Ishikawa (cell line): Measurements from ENCODE around the gene PYCR2.

Source experiments
- CEBPB ChIP-seq: IDR thresholded peaks from 2 replicates; pipeline ENCODE4 v1.6.1; 2012
- CREB1 ChIP-seq: IDR thresholded peaks from 2 replicates; pipeline ENCODE4 v1.6.1; 2012; ENCODE audit warnings: low read depth
- EGR1 ChIP-seq: IDR thresholded peaks from 2 replicates; pipeline ENCODE4 v1.6.1; 2012
- EP300 ChIP-seq: IDR thresholded peaks from 2 replicates; pipeline ENCODE4 v1.6.1; 2012; ENCODE audit warnings: borderline replicate concordance
- FOXM1 ChIP-seq: IDR thresholded peaks from 2 replicates; pipeline ENCODE4 v1.6.1; 2012; ENCODE audit warnings: low read depth, borderline replicate concordance
- NFIC ChIP-seq: IDR thresholded peaks from 2 replicates; pipeline ENCODE4 v1.6.1; 2012
- RAD21 ChIP-seq: IDR thresholded peaks from 2 replicates; pipeline ENCODE4 v1.6.1; 2012; ENCODE audit warnings: low read depth
- TAF1 ChIP-seq: IDR thresholded peaks from 2 replicates; pipeline ENCODE4 v1.6.1; 2012; ENCODE audit warnings: low read depth, mild to moderate bottlenecking
- TCF12 ChIP-seq: IDR thresholded peaks from 2 replicates; pipeline ENCODE4 v1.6.1; 2012; ENCODE audit warnings: low read depth
- TEAD4 ChIP-seq: IDR thresholded peaks from 2 replicates; pipeline ENCODE4 v1.6.1; 2012
- YY1 ChIP-seq: IDR thresholded peaks from 2 replicates; pipeline ENCODE4 v1.6.1; 2012; ENCODE audit warnings: low read depth
- ZBTB7A ChIP-seq: IDR thresholded peaks from 2 replicates; pipeline ENCODE4 v1.6.1; 2012; ENCODE audit warnings: low read depth
- TF ChIP-seq, protein P1 (sequence below): IDR thresholded peaks from 2 replicates; pipeline ENCODE4 v1.6.1; 2012; ENCODE audit warnings: low read depth, mild to moderate bottlenecking

PYCR2 gene

DNA sequence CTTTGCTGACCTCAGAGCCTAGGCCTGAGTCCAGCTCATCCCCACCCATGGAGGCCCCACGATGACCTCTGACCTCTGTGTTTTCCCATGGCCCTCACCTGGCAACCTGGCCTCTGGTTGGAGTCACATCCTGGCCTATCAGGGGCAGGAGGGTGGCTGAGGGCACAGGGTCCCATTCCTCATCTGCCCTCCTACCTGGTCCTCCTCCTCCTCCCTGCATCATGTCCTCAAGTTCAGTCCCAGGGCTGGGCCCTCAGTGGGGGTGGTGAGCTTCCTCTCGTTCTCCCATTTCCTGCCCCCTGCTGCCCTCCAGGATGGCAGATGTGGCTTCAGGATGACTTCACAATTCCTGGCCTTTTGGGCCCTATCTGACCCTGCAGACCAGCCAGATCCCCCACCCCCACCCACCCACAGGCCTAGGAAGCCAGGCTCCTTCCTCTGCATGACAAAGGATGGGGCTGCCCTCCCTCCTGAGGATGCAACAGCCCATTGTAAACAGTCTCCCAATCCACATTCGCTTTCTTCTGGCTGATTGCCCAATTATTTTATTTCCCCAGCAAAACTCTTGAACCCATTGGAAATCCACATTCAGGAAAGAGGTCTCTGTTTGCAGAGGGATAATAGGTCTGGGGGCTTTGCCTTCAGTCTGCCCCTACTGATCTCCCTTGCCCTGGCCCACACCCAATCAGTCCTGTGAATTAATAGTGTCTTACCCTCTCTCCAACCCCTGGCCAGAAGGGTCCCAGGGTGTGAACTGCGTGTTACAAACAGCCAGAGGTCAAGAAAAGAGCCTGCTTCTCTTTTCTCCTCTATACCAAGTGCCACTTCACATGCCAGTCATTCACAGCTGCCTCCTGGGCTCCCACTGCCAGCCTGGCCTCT is 24.8 kb downstream of the PYCR2 start:
- no peak for TF ChIP-seq EGR1
- no peak for TF ChIP-seq RAD21
- no peak for TF ChIP-seq CEBPB
- TF ChIP-seq, protein P1, sequence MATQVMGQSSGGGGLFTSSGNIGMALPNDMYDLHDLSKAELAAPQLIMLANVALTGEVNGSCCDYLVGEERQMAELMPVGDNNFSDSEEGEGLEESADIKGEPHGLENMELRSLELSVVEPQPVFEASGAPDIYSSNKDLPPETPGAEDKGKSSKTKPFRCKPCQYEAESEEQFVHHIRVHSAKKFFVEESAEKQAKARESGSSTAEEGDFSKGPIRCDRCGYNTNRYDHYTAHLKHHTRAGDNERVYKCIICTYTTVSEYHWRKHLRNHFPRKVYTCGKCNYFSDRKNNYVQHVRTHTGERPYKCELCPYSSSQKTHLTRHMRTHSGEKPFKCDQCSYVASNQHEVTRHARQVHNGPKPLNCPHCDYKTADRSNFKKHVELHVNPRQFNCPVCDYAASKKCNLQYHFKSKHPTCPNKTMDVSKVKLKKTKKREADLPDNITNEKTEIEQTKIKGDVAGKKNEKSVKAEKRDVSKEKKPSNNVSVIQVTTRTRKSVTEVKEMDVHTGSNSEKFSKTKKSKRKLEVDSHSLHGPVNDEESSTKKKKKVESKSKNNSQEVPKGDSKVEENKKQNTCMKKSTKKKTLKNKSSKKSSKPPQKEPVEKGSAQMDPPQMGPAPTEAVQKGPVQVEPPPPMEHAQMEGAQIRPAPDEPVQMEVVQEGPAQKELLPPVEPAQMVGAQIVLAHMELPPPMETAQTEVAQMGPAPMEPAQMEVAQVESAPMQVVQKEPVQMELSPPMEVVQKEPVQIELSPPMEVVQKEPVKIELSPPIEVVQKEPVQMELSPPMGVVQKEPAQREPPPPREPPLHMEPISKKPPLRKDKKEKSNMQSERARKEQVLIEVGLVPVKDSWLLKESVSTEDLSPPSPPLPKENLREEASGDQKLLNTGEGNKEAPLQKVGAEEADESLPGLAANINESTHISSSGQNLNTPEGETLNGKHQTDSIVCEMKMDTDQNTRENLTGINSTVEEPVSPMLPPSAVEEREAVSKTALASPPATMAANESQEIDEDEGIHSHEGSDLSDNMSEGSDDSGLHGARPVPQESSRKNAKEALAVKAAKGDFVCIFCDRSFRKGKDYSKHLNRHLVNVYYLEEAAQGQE: no peak
- TF ChIP-seq TCF12: no peak
- TF ChIP-seq NFIC: no peak

DNA sequence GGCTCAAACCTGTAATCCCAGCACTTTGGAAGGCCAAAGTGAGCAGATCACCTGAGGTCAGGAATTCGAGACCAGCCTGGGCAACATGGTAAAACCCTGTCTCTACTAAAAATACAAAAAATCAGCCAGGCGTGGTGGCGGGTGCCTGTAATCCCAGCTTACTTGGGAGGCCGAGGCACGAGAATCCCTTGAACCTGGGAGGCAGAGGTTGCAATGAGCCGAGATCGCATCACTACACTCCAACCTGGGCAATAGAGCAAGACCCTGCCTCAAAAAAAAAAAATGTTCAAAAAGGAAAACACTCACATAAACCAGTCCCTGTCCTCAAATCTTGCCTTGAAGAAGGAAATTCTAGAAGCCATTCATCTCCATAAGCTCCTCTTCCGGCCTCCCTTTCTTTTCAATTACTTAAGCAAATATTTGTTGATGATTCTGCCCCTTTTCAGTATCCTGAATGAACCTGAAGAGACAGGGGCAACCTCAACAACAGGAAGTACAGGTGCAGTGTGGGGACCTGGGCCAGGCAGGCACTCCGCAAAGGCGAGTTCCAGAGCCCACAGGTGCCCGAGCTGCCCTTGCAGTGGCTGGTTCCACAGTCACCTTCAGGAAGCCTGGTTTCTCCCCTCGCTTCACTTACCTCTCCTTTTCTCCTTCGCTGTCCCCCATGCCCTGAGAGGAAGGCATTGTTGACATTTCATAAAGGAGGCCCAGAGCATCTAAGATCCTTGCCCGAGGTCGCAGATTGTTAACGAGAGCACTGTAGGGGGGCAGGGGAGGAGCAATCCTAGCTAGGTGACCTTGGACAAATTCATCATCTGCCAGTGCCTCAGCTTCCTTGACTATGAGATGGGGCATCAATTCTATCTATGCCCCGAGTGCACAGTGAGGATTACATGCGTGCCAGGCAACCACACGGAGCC is 26.2 kb downstream of the PYCR2 start:
- TF ChIP-seq TCF12: no peak
- no peak for TF ChIP-seq RAD21
- TF ChIP-seq YY1: no peak
- TF ChIP-seq, protein P1: no peak
- no peak for TF ChIP-seq ZBTB7A
- no peak for TF ChIP-seq CREB1
- TF ChIP-seq NFIC: no peak
- no peak for TF ChIP-seq FOXM1
- no peak for TF ChIP-seq EP300

DNA sequence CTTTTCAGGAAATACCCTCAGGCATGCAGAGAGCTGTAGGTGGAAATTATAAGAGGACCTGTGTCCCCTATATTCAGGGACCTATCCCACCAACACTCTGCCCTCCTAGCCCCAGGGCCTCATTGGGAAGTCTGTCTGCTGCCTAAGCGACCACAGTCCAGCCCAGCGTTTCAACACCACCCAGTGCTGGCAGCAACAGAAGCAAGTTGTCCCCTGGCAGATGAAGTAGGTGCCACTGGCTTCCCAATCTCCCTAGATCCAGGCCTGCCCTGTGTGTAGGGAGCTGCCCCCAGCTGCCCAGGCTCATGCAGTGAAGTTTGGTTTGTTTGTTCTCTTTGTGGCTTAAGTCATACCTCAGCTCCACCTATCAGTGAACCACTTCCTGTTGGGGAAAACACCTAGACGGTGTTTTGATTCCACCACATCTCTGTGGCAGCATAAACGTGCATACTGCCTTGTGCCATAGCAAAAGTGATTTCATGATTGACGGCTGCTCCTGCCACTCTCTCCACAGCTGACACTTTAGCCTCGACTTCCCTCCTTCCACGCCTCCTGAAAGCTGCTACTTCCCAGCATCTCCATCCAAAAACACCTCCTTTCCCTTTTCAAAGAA is 27.0 kb downstream of the PYCR2 start:
- no peak for TF ChIP-seq CREB1

DNA sequence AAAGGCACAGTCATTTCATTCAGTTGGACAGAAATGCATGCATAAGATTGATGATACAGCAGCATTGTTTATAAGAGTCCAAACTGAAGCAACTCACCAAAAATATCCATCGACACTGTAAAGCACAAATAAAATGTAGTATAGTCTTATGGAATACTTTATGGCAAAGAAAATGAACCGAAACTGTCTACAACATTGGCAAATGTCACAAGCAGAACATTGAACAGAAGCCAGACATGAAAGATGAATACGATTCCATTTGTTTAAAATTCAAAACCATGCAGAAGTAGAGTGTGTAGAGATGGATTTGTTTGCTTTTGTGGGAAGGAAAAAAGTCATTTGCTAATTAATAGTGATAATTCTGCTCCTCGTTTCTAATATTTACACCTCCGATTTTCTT is 27.6 kb downstream of the PYCR2 start:
- TF ChIP-seq YY1: no peak
- no peak for TF ChIP-seq CEBPB
- no peak for TF ChIP-seq NFIC
- TF ChIP-seq TEAD4: no peak
- TF ChIP-seq TAF1: no peak
- TF ChIP-seq RAD21: no peak
- TF ChIP-seq ZBTB7A: no peak
- TF ChIP-seq EP300: no peak
- TF ChIP-seq CREB1: no peak
- TF ChIP-seq TCF12: no peak
- no peak for TF ChIP-seq FOXM1

DNA sequence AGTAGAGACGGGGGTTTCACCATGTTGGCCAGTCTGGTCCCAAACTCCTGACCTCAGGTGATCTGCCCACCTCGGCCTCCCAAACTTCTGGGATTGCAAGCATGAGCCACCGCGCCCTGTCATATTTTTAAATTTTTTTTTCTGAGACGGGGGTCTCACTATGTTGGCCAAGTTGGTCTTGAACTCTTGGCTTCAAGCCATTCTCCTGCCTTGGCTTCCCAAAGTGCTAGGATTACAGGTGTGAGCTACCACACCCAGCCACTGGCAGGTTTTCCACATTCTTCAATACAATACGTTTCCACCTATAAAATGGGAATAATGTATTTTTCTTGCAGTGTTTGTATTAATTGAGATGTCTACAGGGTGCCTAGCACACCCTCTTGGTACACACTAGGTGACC is 31.7 kb downstream of the PYCR2 start:
- TF ChIP-seq TEAD4 (no peak), FOXM1 (no peak), CREB1 (no peak)

DNA sequence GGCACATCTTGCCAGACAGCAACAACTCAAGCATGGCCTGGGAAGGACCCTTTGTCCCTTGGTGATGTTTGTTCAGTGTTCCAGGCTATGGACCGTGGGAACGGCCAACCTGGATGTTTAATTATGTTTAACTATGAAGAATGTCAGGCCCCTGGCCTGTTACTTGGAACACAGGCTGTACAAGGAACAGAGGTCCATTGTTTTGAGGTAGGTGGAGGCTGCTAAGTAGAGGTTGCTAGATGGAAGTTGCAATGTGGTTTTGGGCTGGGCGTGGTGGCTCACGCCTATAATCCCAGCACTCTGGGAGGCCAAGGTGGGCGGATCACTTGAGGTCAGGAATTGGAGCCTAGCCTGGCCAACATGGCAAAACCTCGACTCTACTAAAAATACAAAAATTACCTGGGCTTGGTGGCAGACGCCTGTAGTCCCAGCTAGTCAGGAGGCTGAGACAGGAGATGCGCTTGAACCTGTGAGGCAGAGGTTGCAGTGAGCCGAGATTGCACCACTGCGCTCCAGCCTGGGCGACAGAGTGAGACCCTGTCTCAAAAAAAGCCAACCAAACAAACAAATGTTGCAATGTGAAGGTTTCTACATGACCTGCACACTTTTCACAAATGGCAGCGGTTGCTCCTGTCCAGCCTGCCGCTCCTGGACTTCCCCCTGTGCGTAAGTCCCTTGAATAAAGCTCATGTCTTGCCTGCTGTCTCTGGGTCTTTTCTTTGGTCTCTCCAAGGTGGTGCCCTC is 32.6 kb downstream of the PYCR2 start:
- TF ChIP-seq YY1: no peak
- TF ChIP-seq CREB1: no peak
- no peak for TF ChIP-seq EGR1
- TF ChIP-seq TAF1: no peak
- TF ChIP-seq TEAD4: no peak
- TF ChIP-seq TCF12: no peak
- TF ChIP-seq ZBTB7A: no peak
- peak; percentile 1; the same call in 1 of the 2 replicates for TF ChIP-seq RAD21
- no peak for TF ChIP-seq NFIC
- peak; percentile 54; the same call in 1 of the 2 replicates for TF ChIP-seq EP300
- TF ChIP-seq, protein P1: no peak
